HG03060 (cell line): ENCODE measurements around the gene KPNB1.

Source experiments
- ATAC-seq: cut with Tn5 transposase; IDR thresholded peaks from one replicate; pipeline ENCODE4 v1.9.1; 2021; ENCODE audit warnings: low read depth, moderate number of reproducible peaks; ENCODE audit not compliant: unreplicated experiment

KPNB1 gene

DNA sequence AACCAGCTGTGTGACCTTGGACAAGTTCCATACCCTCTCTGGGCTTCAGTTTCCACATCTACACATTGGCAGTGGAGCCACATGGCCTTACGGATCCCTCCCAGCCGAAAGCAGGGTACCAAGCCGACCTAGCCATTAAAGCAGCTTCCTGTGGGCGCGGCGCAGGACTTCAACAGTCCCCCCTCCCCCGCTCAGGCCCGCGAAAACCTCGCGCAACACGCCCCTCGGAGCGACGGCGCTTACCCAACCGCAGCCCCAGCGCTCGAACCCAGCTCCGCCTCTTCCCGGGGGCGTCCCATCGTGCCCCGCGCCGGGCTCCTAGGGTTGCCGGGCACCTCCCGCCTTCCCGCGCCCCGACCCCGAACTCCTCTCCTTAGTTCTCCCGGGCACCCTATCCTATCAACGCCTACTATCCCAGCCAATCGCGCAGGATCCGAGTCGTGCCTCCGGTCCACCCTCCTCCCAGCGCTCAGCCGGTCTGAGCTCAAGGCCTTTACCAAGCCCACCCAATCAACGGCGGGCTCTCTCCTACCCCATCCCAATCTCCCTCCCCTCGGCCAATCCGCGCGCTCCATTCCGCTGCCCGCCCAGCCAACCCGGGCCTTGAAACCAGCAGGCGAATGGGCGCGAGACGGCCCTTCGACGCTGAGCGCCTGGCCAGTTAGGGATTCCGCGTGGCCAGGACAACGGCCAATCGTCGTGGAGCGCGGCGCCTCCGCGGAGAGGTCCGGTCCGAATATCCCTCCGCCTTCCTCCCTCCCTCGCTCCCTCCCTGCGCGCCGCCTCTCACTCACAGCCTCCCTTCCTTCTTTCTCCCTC is at the start of gene KPNB1:
Gene KPNB1 (plus strand): TSS at position 767 of the 819 bp plus-strand sequence. CDS start 326 bp downstream, outside the sequence.
- peak; percentile 67 for ATAC-seq

DNA sequence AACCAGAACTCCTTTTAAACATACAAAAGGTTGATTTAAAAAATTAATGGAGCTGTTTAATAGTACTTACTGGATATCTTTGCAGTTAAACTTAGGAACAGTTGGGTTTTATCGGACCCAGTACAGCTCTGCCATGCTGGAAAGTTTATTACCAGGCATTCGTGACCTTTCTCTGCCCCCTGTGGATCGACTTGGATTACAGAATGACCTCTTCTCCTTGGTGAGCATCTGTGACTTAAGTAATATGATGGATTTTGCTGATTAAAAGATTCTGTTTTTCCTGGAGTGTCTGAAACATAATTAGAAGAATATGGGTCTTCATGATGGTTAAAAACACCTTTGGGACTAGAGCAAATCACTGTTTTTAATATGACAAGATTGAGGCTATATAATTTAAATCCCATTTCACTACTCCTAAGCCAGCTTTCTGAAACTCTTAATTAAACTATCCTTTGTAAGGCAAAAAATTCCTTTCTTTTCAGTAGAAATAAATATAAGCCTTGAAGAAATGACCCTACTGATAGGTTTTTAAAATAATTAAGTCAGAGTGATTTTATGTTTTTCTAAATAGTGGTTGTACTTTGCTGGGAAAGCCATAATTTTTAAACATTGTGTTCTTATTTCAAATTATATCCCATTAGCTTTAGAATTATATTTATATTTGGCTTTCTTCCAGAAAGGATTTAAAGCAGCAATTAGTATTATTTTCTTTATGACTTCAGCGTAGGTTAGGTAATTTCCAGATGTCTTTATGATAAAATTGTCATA is 45.7 kb upstream of the KPNB1 start:
- ATAC-seq: no peak

DNA sequence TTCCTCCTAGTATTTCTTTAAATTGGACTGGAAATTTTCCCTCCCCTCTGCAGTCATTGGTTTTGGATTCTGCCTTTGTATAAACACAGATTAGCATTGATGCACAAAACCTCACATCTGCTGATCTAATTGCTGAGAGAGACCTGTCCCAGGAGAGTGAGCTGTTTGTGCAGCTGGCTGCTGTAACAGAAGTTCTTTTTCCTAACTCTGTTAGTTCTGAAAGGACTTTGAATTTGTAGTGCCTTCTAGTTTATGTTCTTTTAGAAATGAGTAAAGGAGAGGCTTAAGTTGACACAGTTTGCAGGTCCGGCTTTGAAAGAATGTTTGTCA is 45.2 kb upstream of the KPNB1 start:
- no peak for ATAC-seq

DNA sequence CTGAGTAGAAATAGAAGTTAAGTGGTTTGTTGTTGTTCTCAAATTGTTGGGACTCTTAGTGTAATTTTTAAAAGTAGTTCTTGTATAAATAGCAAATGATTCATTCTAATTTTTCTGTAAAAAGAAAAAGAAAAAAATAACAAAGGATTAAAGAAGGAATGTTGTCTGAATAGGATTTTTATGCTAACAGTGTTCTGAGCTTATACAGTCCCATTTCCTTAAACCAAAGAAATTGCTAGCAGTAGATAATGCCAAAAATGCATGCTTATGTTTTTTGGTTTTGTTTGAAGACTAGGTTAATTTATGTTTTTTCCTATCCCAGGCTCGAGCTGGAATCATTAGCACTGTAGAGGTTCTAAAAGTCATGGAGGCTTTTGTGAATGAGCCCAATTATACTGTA is 44.7 kb upstream of the KPNB1 start:
- no peak for ATAC-seq

DNA sequence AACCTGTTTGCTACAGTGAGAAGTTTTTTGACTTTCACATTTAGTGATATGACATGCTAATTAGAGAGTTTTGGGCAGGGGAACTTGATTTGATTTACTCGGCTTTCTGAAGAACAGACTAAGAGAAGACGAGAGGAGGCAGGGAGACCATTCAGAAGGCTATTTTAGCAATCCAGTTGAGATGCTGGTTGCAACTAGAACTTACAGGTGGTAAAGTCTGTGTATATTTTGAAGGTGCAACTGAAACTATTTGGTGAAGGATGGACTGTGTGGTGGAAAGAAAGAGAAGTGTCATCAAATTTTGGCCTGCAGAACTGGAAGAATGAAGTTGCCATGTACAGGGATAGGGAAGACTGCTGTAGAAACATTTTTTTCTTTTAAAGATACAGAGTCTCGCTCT is 42.2 kb upstream of the KPNB1 start:
- ATAC-seq: no peak

DNA sequence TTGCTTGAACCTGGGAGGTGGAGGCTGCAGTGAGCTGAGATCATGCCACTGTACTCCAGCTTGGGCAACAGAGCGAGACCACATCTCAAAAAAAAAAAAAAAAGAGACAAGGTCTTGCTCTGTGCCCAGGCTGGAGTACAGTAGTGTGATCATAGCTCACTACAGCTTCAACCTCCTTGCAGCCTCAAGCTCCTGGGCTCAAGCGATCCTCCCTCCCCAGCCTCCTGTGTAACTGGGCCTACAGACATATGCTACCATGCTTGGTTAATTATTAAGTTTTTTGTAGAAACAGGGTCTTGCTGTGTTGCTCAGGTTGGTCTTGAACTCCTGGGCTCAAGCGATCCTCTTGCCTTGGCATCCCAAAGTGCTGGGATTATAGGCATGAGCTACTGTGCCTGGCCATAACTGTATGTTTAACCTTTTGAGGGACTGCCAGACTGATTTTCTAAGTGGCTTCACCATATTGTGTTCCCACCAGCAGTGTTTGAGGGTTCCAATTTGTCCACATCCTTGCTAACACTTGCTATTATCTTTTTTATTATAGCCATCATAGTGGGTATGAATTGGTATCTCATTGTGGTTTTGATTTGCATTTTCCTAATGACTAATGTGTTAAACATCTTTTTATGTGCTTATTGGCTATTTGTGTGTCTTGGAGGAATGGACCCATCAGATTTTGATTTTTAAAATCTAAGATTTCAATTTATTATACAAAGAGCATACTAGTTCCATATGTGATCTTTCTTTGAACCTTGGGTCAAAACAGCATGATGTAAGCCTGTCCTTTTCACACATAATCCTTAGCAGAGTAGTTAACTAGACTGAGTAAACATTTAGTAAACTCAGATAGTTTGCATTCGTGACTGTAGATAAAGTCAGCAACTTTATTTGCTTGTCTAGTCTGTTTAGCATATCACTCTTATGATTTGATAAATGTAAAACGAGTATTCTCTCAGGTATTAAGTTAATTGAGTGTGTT is 38.1 kb upstream of the KPNB1 start:
- ATAC-seq: no peak

DNA sequence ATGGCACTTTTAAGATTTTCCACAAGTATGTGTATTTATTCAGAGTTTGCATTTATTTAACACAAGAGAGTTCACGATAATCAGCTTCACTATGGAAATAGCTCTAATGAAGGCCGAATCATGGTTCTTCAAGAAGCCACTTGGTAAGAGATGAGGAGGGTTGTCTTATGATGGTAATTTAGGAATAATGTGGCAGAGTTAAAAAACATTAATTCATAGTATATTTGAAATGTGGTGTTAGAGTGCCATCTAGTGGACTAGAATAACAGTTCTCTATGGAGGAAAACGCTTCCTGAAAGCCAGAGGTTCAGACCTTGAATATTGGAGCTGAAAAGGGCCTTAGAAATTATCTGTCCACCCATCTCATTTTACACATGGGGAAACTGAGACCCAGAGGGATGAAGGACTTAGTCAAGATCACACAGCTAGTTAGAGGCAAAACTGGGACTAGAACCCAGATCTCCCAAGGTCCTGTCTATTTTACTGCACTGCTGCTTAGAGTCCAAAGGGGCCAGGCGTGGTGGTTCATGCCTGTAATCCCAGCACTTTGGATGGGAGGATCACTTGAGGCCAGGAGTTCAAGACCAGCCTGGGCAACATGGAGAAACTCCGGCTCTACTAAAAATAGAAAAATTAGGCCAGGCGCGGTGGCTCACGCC is 33.8 kb upstream of the KPNB1 start:
- no peak for ATAC-seq

DNA sequence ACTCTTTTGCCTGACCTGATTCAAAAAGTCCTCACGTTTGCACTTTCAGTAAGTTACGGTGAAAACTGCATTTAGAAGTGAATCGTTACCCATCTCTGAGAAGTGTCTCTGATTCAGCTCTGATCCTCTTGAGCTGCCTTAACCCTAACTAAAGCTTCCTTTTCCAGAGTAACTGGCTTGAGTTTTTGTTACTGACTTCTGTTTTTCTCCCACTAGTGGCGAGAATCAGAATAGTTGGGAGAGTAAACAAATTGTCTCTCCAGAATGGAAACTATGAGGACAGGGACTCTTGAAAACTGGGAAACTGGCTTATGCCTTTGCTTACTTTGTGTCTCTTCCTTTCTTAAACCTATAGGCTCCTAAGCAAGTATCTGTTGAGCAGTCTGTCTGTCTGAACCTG is 31.3 kb upstream of the KPNB1 start:
- no peak for ATAC-seq

DNA sequence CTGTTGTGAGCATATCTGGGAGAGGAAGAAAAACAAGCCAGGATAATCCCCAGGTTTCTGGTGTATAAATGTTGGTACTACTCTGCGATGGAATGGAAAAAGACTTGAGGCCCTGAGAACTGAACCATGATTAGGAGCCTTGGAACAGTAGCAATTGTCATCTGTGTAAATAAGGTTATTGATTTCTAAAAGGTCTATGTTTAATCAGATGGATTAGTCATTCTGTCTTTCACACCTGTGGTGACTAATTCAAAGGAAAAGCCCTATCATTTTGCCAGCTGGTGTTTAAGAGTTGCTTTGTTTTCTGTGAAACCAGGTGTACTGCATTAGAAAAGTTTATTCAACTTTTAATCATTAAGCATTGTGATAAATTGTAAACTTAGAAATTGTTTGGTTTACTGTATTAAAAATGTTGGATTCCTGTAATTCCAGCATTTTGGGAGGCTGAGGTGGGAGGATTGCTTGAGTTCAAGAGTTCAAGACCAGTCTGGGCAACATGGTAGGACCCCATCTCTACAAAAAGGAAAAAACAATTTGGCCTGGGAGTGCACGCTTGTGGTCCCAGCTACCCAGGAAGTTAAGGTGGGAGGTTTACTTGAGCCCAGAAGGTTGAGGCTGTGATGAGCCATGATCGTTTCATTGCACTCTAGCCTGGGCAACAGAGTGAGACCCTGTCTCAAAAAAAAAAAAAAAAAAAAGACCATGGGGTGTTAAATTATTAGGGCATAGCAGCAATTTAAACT is 29.0 kb upstream of the KPNB1 start:
- ATAC-seq: no peak

DNA sequence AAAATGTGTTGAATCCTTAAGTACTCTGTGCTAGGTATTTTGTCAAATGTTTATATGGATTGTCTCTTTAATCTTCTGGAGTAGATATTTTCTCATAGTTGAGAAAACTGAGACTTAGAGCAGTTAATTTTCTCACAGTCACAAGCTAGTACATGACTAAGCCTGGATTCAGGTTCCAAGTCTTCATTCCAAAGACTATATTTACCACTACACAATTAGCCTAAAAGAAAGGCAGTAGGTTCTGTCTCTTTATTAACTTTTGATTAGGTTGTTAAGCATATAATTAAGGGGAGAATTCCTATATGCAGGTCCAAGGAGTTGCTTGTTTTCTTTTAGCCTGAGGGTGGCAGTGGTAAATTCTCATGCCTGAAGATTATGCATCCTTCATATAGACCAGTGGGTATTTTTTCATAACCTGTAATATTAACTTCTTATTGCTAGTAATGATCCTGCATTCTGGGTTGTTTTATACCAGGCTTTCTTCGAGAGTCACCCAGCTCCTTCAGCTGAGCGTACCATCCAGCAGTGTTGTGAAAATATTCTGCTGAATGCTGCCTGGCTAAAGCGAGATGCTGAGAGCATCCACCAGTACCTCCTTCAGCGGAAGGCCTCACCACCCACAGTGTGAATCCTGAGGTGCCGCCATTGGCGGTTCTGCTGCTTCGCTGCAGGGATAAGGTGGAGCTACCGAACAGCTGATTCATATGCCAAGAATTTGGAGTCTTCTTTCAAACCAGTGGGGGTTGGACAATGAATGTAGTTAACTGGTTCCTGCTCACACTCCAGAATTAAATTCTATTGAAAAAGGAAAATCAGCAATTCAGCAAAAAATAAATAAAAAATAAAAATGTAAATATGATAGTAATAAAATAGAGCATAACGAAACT is 28.2 kb upstream of the KPNB1 start:
- ATAC-seq: no peak

DNA sequence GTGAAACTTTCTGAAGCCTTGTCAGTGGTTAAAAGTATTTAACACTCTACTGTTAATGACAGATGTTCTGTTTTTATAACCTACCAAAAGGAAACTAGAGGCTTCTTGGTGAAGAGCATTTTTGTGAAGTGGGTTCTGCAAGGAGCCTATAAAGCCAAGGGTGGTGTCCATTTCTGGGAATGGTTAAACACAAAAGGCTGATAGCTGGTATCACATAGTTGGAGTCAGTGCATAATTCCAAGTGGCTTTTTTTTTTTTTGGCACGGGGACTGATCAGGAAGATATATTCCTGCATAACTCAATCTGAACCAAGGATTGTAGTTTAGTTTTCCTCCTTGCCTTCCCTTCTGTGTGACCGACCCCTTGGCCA is 27.6 kb upstream of the KPNB1 start:
- ATAC-seq: no peak

DNA sequence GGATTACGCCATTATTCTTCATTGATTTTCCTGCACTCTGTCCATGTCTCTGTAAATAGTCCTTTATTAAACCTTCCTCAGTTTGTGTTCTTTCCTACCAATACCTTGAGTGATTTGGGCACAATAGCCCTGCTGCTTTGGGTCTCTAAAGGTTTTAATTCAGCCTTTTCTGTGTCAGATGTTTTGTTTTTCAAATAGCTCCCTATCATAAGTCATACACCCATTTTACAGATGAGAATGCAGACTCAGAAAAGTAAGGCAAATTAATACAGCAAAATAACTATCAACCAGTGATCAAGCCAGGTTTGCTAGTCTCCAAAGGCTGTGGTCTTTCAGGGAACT is 25.0 kb upstream of the KPNB1 start:
- ATAC-seq: no peak

DNA sequence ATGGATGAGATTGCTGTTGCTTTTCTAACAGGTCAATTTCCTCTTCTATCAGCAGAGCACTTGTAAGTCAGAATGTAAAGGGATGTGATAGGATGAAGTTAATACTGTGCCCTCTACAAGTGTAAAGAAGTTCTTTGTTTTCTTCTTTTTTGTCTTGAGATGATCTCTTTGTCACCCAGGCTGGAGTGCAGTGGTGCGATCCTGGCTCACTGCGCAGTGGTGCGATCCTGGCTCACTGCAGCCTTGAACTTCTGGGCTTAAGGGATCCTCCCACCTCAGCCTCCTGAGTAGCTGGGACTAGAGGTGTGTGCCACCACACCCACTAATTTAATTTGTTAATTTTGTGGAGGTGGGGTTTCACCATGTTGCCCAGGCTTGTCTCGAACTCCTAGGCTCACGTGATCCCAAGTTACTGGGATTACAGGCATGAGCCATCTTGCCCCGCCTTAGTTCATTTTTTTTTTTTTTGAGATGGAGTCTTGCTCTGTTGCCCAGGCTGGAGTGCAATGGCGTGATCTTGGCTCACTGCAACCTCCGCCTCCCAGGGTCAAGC is 21.6 kb upstream of the KPNB1 start:
- ATAC-seq: no peak

DNA sequence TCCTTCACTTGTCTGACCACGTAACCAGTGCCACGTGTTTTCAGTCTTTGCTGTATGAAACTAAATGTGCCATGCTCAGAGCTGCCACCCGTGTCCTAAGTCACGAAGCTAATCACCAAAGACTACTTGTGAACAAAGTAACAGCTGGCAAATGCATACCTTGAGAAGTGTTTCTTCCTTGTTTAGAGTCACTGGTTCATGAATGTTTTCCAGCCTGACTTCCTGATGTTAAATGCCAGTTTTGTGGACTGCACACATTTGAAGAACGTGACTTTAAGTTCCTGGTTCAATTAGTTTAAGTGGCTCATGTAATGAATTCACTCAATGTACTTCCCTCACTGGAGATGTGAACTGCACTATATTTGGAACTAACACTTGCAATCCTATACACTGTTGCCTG is 19.9 kb upstream of the KPNB1 start:
- ATAC-seq: no peak

DNA sequence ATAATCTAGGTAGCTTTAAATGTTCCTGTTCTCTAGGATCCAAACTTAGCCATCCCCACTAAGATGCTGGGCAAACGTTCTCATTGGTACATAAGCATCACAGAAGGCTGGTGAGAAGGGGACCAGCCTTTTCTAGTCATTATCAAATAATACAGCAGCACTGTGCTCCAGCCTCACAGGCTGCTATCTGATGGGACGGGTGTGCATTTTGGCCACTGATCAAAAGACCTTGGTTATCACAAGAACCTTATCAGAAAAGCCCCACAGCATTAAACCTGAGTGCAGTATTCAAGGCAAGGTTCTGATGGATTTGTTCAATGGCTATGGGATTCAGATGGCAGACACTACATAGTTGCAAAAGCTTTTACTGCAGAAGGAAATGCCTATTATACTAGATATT is 19.1 kb upstream of the KPNB1 start:
- no peak for ATAC-seq

DNA sequence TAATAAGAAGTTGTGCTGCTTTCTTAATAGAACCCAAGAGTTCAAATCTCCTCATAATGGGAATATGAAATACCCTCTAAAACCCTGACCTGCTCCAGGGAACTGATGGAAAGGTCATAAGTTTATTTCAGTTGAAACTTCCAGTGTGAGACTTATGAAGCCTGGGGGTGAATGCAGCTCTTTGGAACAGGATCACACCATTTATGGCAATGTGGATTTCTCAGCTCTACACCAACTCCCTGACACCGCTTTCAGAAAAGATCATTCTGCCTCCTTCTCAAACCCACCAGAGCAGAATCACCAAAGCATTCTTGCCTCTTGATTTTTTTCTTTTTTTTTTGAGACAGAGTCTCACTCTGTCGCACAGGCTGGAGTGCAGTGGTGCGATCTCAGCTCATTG is 16.7 kb upstream of the KPNB1 start:
- ATAC-seq: no peak

DNA sequence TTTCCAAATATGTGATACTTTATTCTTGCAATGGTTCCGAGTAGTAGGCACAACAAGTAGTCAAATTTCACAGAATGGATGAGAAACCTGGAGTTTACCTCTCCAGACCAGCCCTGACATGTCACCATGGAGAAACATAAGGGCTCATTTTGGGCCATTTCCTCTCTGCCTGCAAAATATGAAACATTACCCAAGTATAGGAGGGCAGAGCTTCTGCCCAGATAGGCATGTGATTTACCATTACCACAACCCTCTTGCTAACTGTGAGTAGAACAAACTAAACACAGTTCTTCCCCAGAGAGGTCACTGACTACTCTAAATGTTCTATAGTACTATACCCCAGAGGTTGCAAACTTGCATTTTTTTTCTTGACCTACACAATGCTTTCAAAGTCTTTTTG is 15.7 kb upstream of the KPNB1 start:
- no peak for ATAC-seq

DNA sequence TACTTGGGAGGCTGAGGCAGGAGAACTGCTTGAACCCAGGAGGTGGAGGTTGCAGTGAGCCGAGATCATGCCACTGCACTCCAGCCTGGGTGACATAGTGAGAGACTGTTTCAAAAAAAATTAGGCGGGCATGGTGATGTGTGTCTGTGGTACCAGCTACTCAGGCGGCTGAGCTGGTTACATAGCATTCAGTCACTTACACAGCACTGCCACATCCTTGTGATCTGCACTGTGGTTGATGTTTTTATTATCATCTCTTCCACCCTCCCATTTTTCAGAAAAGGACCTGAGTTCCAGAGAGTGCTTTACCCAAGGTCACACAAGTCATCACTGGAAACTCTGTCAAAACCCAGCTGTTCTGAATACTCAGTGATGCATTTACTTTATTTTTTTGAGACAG is 14.8 kb upstream of the KPNB1 start:
- ATAC-seq: no peak

DNA sequence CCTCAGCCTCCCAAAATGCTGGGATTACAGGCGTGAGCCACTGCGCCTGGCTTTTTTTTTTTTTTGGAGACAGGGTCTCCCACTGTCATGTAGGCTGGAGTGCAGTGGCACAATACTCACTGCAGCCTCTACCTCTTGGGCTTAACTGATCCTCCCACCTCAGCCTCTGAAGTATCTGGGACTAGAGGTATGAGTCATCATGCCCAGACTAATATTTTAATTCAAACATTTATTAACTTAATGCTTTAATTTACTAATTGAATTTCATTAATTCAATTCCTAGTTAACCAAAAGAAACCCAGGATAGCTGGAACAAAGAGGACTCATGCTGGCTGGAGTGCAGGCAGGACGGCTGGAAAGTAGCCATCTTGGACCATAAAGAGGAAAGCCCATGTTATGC is 14.0 kb upstream of the KPNB1 start:
- ATAC-seq: no peak
